ENCODE measurements around the gene PCDHGB3. TPM values are rescaled to one million over a fixed set of nuclear protein-coding genes. Genes with fewer than 3 reads are reported as not detected.
"Not testable (repeated sequence)": the region's sequence is repeated elsewhere in the genome, so short reads cannot be mapped to it uniquely, and the experiment has no call there.

Gene PCDHGB3
- polyA plus RNA-seq, 3 donors: not detected

DNA sequence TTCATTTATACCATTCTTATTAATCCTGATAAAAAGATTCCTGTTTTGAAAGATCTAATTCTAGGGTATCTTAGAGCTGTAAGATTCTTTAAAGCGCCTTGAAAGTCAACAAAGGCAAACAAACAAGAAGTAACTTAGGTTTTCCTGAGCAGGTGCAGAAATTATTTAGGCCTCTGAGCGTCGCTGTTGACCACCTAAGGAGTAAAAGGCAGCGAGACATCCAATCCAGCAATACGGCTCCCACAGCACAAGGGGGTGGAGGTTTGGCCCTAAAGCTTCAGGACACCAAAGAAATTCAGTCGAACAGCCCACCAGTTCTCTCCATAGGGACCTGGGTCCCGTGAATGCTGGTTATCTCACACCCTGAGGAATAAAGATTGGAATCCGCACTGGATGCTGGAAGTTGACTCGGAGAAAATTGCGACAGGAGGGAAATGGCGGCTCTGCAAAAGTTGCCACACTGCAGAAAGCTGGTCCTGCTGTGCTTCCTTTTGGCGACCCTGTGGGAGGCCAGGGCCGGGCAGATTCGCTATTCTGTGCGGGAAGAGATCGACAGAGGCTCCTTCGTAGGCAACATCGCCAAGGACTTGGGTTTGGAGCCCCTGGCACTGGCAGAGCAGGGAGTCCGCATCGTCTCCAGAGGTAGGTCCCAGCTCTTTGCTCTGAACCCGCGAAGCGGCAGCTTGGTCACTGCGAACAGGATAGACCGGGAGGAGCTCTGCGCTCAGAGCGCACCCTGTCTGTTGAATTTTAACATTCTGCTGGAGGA is 31.3 kb upstream of the PCDHGB3 start, which contains the start of gene PCDHGA2:
TSS of gene PCDHGA2 (plus strand) at position 223 of the 769 bp plus-strand sequence.
- intact Hi-C loops (cut with micrococcal nuclease): no loop called here
- peaks cover 27 to 77% (median 62%) of the 10 kb centered on the region in 7 donors for H3K9me3 Mint-ChIP-seq
- H2AFZ ChIP-seq (ENCODE audit: insufficient read depth, low read depth, low read length, poor library complexity, severe bottlenecking): no peak within 1 kb of the TSS
- H3K4me1 ChIP-seq (ENCODE audit: control insufficient read depth in 1 of 2, insufficient read depth in 2 of 2, low read length in 2 of 2): no peaks in the 10 kb centered on the region
- H3K27ac ChIP-seq (ENCODE audit: low read depth in 1 of 2, low read length in 2 of 2): no peak within 1 kb of the TSS
- no peak within 1 kb of the TSS for H3K9ac ChIP-seq (ENCODE audit: insufficient read depth, low read length, poor library complexity, severe bottlenecking)
- H3K4me2 ChIP-seq (replicated peaks; ENCODE audit: extremely low read depth, low read length, poor library complexity, severe bottlenecking): no peak within 1 kb of the TSS
- no peaks in the 10 kb centered on the region for H3K79me2 ChIP-seq (ENCODE audit: insufficient read depth, low read length)
- no peaks in the 10 kb centered on the region for H3K36me3 ChIP-seq (replicated peaks in 1 of 2; ENCODE audit: control insufficient read depth in 1 of 2, insufficient read depth in 2 of 2, low read length in 2 of 2)
- H3K4me3 Mint-ChIP-seq: peak within 1 kb of the TSS in 1 of 2 donors; percentile 50
- H3K27me3 Mint-ChIP-seq (ENCODE audit: low read depth in 3 of 3): peaks cover 30 to 80% (median 54%) of the 10 kb centered on the region in 3 donors
- H3K27ac Mint-ChIP-seq: peak within 1 kb of the TSS in 1 of 7 donors; percentile 63
- WGBS (ENCODE audit: insufficient coverage): 11% methylated on average over 25 of the region's 27 CpGs
- no peaks in the 10 kb centered on the region for H4K20me1 ChIP-seq (ENCODE audit: insufficient read depth, low read length)
- no peak within 1 kb of the TSS for H3K4me3 ChIP-seq (replicated peaks in 1 of 3; ENCODE audit: low read depth in 2 of 3, low read length in 3 of 3)
- H3K36me3 Mint-ChIP-seq: peaks cover 0 to 3% of the 10 kb centered on the region in 2 donors
- peaks cover 16 to 69% of the 10 kb centered on the region in 2 donors for H3K27me3 ChIP-seq (ENCODE audit: control insufficient read depth in 2 of 2, insufficient read depth in 2 of 2, low read length in 2 of 2)
- H3K4me1 Mint-ChIP-seq: peaks cover 2% of the 10 kb centered on the region
- H3K9me3 ChIP-seq (replicated peaks in 1 of 2; ENCODE audit: control insufficient read depth in 1 of 2, insufficient read depth in 1 of 2, low read length in 2 of 2): peaks cover 30 to 57% of the 10 kb centered on the region in 2 donors
- TF ChIP-seq, protein P1, sequence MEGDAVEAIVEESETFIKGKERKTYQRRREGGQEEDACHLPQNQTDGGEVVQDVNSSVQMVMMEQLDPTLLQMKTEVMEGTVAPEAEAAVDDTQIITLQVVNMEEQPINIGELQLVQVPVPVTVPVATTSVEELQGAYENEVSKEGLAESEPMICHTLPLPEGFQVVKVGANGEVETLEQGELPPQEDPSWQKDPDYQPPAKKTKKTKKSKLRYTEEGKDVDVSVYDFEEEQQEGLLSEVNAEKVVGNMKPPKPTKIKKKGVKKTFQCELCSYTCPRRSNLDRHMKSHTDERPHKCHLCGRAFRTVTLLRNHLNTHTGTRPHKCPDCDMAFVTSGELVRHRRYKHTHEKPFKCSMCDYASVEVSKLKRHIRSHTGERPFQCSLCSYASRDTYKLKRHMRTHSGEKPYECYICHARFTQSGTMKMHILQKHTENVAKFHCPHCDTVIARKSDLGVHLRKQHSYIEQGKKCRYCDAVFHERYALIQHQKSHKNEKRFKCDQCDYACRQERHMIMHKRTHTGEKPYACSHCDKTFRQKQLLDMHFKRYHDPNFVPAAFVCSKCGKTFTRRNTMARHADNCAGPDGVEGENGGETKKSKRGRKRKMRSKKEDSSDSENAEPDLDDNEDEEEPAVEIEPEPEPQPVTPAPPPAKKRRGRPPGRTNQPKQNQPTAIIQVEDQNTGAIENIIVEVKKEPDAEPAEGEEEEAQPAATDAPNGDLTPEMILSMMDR (IDR thresholded peaks at IDR 0.05): peak; percentile 16
- DNase-seq: no peak

DNA sequence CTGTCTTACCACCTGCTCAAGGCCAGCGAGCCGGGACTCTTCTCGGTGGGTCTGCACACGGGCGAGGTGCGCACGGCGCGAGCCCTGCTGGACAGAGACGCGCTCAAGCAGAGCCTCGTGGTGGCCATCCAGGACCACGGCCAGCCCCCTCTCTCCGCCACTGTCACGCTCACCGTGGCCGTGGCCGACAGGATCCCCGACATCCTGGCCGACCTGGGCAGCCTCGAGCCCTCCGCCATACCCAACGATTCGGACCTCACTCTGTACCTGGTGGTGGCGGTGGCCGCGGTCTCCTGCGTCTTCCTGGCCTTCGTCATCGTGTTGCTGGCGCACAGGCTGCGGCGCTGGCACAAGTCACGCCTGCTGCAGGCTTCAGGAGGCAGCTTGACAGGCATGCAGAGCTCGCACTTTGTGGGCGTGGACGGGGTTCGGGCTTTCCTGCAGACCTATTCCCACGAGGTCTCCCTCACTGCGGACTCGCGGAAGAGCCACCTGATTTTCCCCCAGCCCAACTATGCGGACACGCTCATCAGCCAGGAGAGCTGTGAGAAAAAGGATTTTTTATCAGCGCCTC is 29.2 kb upstream of the PCDHGB3 start:
- Mint-ChIP-seq H3K4me3 (peak overlapping the region in 1 of 2 donors; percentile 28), H3K9me3 (peaks cover 41 to 79% (median 70%) of the 10 kb centered on the region in 7 donors), H3K27me3 (ENCODE audit: low read depth in 3 of 3) (peaks cover 36 to 83% (median 65%) of the 10 kb centered on the region in 3 donors)
- H4K20me1 ChIP-seq (ENCODE audit: insufficient read depth, low read length); H3K36me3 ChIP-seq (replicated peaks in 1 of 2; ENCODE audit: control insufficient read depth in 1 of 2, insufficient read depth in 2 of 2, low read length in 2 of 2); H3K79me2 ChIP-seq (ENCODE audit: insufficient read depth, low read length); H3K27ac ChIP-seq (ENCODE audit: low read depth in 1 of 2, low read length in 2 of 2); H3K27ac Mint-ChIP-seq; H3K9ac ChIP-seq (ENCODE audit: insufficient read depth, low read length, poor library complexity, severe bottlenecking); DNase-seq; H2AFZ ChIP-seq (ENCODE audit: insufficient read depth, low read depth, low read length, poor library complexity, severe bottlenecking); H3K4me2 ChIP-seq (replicated peaks; ENCODE audit: extremely low read depth, low read length, poor library complexity, severe bottlenecking); intact Hi-C loops (cut with micrococcal nuclease); H3K4me1 Mint-ChIP-seq; H3K4me1 ChIP-seq (ENCODE audit: control insufficient read depth in 1 of 2, insufficient read depth in 2 of 2, low read length in 2 of 2); H3K36me3 Mint-ChIP-seq; H3K4me3 ChIP-seq (replicated peaks in 1 of 3; ENCODE audit: low read depth in 2 of 3, low read length in 3 of 3): not testable (repeated sequence)
- Histone ChIP-seq H3K27me3 (ENCODE audit: control insufficient read depth in 2 of 2, insufficient read depth in 2 of 2, low read length in 2 of 2) (peaks cover 13 to 74% of the 10 kb centered on the region in 2 donors), H3K9me3 (replicated peaks in 1 of 2; ENCODE audit: control insufficient read depth in 1 of 2, insufficient read depth in 1 of 2, low read length in 2 of 2) (peaks cover 49 to 61% of the 10 kb centered on the region in 2 donors)
- WGBS (ENCODE audit: insufficient coverage): 58% methylated on average over 16 of the region's 45 CpGs

Measured in CD14-positive monocyte (primary cell).